Measurements from ENCODE around the gene RBMS1.

DNA sequence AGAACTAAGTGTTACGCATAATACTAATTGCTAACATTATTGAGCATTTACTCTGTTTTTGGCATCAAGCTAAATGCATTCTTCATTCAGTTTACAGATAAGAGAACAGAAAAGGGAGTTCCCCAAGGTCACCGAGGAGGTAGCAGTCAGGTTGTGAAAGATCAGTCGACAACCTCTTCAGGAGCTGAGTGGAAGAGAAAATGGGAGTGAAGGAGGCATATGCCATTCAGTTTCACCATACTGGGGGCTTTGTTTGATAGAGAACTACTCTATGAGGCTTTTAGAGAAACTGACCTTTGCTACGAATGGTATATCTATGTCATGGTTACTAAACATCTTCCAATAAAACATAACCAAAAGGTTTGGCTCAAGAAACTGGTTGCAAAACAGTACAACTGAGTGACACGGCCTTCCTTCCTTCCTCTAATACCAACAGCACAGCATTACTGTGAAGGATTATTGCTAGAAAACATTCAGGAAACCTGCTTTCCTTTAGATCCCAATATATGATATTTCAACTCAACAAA, 112.1 kb downstream of the RBMS1 start:
- TF ChIP-seq CTCF (IDR thresholded peaks at IDR 0.05) (no peak), EZH2 (IDR thresholded peaks at IDR 0.05; ENCODE audit: borderline replicate concordance, insufficient read depth, low read depth, low read length, poor library complexity, severe bottlenecking) (no peak)
